Activated T-helper 1 cell treated with anti-CD3 and anti-CD28 coated beads, Interleukin-12 subunit alpha, Interleukin-12 subunit beta, Interleukin-2, Interleukin-4 antibody, amounts not matched to agents 30 ng/mL and 10 ng/mL and 1 ng/mL, durations not matched to agents 14 hours and 24 hours and 36 hours (primary cell): ENCODE measurements around the gene HDAC8. TPM values are rescaled to one million over a fixed set of nuclear protein-coding genes. Genes with fewer than 3 reads are reported as not detected.

ENCODE experiments used
- DNase-seq: peaks from one replicate; pipeline ENCODE4 v3.0.0; 2021; ENCODE audit warnings: low spot score
- H3K27ac Mint-ChIP-seq: one replicate; pipeline ENCODE4 v1.8.0; 2021; ENCODE audit warnings: mild to moderate bottlenecking, mixed read lengths
- H3K27me3 Mint-ChIP-seq: one replicate; pipeline ENCODE4 v1.8.0; 2022; ENCODE audit warnings: mild to moderate bottlenecking, moderate library complexity, mixed read lengths; ENCODE audit not compliant: insufficient read depth
- H3K36me3 Mint-ChIP-seq: one replicate; pipeline ENCODE4 v1.8.0; 2021; ENCODE audit warnings: low read depth, mixed read lengths
- H3K4me1 Mint-ChIP-seq: one replicate; pipeline ENCODE4 v1.8.0; 2021; ENCODE audit warnings: low read depth, mixed read lengths
- H3K4me3 Mint-ChIP-seq: one replicate; pipeline ENCODE4 v1.8.0; 2021; ENCODE audit warnings: mild to moderate bottlenecking, moderate library complexity, mixed read lengths
- H3K9me3 Mint-ChIP-seq: one replicate; pipeline ENCODE4 v1.8.0; 2021; ENCODE audit warnings: mixed read lengths
- intact Hi-C: fragments of 100-400 bp; cut with micrococcal nuclease; formaldehyde crosslinking; loops from one replicate; pipeline ENCODE4 v1.15.1; 2024
- total RNA-seq: library from RNA; stranded (reverse); gene quantifications from 2 replicates; pipeline ENCODE4 v1.2.3, GENCODE V29; 2022

HDAC8 gene
- total RNA-seq, 1 donor from 2014 or later, result 30.6 TPM

DNA sequence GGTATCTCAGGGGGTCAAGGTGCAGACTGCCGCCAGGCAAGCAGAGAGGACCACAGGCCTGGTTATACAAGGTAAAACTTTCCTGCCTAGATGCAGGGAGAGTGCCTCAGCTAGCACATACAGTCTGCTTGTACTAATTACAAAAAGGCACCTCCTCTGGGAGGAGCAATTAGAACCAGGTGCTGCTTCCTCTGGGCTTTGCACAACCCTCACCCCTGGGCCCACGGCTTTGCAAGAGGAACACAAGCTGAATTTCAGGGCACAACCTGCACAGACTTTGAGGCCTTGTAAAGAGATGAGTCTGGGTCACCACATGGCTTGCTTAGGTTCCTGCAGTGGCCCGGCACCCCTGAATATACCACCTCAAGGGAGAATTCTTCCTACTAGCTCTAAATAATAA is 257.8 kb downstream of the HDAC8 start:
- Mint-ChIP-seq H3K9me3 (no peaks in the 10 kb centered on the region), H3K27ac (no peak overlapping the region), H3K36me3 (no peaks in the 10 kb centered on the region), H3K4me3 (no peak overlapping the region), H3K27me3 (peaks cover 7% of the 10 kb centered on the region), H3K4me1 (no peaks in the 10 kb centered on the region)
- DNase-seq, result no peak
- intact Hi-C loops, result no loop called here

DNA sequence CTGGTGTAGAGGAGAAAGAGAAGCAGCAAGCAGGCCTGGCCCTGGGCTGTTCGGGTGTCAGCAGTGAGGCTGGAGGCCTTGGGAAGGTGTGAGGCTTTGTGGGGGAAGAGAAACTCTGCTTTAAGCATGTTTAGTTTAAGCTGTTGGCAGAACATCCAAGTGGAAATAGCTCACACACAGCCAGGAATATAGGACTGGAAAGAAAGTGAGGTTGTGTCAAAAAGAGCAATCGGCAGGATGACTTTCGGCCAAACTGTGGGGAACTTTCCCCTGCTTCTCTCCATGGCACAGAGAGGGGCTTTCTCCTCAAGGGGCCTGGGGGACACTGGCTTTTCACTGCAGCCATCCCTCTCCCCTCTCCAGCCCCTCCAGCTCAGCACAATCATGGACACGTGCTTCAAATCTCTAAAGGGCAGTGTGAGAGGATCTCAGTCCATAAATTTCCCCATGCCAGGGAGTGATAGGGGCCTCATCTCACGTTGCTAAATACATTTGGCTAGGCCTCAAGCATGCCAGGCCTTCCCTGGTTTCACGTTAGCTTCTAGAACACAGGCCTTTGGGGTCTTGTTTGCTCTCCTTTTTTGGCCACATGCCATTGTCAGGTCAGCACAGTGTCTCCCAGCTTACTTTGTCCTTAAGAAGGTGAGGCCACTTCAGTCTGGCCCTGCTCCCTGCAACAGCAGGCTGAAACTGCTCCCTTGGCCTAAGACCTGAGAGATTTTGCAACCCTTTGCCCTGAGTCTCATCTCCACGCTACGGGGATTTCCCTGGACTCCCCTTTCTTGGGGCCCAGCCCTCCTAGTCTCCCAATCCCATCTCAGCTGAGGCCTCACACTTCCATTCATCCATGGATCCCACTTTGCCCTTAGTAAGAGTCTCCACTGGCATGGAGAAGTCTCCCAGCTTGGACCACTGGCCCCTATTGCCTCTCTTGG is 258.7 kb downstream of the HDAC8 start:
- intact Hi-C loops, result no loop called here
- Mint-ChIP-seq H3K9me3 (no peaks in the 10 kb centered on the region), H3K4me1 (peaks cover 4% of the 10 kb centered on the region), H3K27ac (no peak overlapping the region), H3K27me3 (peaks cover 14% of the 10 kb centered on the region), H3K36me3 (no peaks in the 10 kb centered on the region), H3K4me3 (no peak overlapping the region)
- DNase-seq, result no peak

GRCh38 chrX:72312311-72312940 is 260.2 kb downstream of the HDAC8 start:
- Mint-ChIP-seq H3K9me3 (no peaks in the 10 kb centered on the region), H3K27me3 (peaks cover 26% of the 10 kb centered on the region), H3K27ac (no peak overlapping the region), H3K4me1 (peaks cover 17% of the 10 kb centered on the region), H3K4me3 (no peak overlapping the region), H3K36me3 (no peaks in the 10 kb centered on the region)
- no peak for DNase-seq
- intact Hi-C loops, result no loop called here

- intact Hi-C loops, result loop anchor here (2.0 to 5.0 kb wide), 3 partner anchors 39 to 403 kb away; partner anchors contain the start of gene PHKA1
- H3K27ac Mint-ChIP-seq, result no peak overlapping the region
These were observed 263.2 kb downstream of the HDAC8 start for GRCh38 chrX:72309297-72310071.

DNA sequence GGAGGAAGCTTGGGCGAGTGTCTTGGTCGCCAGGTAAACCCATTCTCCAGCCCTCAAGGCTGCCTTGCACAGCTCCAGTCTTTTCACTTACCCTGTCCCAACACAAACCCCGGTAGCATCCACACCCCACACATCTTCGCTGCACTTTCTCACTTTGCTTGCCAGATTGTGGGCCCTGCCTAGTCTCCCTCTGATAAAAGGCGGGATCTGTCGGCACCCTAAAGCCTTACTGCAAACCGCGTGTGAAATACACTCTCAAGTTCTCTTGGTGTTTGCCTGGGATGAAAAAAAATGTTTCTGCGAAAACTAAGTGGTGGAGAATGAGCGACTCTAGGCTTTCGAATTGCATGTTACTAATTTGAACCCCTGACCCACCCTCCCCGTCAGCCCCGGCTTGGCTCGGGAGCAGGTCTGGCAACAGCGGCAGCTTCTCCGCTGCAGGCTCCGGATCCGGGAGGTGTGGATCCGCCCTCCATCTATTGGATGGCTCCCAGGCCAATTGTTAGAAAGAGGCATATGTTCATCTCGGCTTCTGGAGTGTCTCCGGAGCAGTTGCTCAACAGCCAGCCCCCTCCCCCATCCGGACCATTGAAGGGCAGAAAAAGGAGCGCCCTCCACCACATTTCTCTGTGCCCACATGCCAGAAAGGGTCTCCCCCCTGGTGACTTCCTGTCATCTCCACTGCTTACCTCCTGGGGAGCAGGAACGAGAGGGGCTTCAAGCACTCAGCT is 263.9 kb downstream of the HDAC8 start:
- intact Hi-C loops, result loop anchor here (2.0 to 5.0 kb wide), 3 partner anchors 40 to 404 kb away; partner anchors contain the start of gene PHKA1
- Mint-ChIP-seq H3K36me3 (no peaks in the 10 kb centered on the region), H3K27me3 (peaks cover 46% of the 10 kb centered on the region), H3K4me1 (peaks cover 24% of the 10 kb centered on the region), H3K9me3 (no peaks in the 10 kb centered on the region), H3K27ac (no peak overlapping the region), H3K4me3 (peak overlapping the region; percentile 54)
- peak; percentile 10 for DNase-seq

More at GRCh38 chrX:72309297-72310071, 263.2 kb downstream of the HDAC8 start:
- peaks cover 39% of the 10 kb centered on the region for H3K27me3 Mint-ChIP-seq
- H3K4me1 Mint-ChIP-seq, result peaks cover 24% of the 10 kb centered on the region
- H3K9me3 Mint-ChIP-seq, result no peaks in the 10 kb centered on the region
- H3K36me3 Mint-ChIP-seq, result no peaks in the 10 kb centered on the region
- no peak for DNase-seq
- no peak overlapping the region for H3K4me3 Mint-ChIP-seq

- Mint-ChIP-seq H3K4me1 (peaks cover 24% of the 10 kb centered on the region), H3K9me3 (no peaks in the 10 kb centered on the region), H3K27me3 (peaks cover 52% of the 10 kb centered on the region), H3K4me3 (peak overlapping the region; percentile 54), H3K27ac (no peak overlapping the region), H3K36me3 (no peaks in the 10 kb centered on the region)
- intact Hi-C loops, result loop anchor here (2.0 to 5.0 kb wide), 3 partner anchors 41 to 404 kb away; partner anchors contain the start of gene PHKA1
- no peak for DNase-seq
These were observed 264.5 kb downstream of the HDAC8 start for GRCh38 chrX:72308209-72308565.

- H3K4me3 Mint-ChIP-seq, result peak overlapping the region; percentile 45
- peaks cover 54% of the 10 kb centered on the region for H3K27me3 Mint-ChIP-seq
- H3K27ac Mint-ChIP-seq, result no peak overlapping the region
- no peak for DNase-seq
- intact Hi-C loops, result loop anchor here (2.0 to 5.0 kb wide), 3 partner anchors 41 to 405 kb away; partner anchors contain the start of gene PHKA1
- H3K9me3 Mint-ChIP-seq, result no peaks in the 10 kb centered on the region
- peaks cover 24% of the 10 kb centered on the region for H3K4me1 Mint-ChIP-seq
- H3K36me3 Mint-ChIP-seq, result no peaks in the 10 kb centered on the region
These were observed 265.0 kb downstream of the HDAC8 start for GRCh38 chrX:72307646-72308051.

DNA sequence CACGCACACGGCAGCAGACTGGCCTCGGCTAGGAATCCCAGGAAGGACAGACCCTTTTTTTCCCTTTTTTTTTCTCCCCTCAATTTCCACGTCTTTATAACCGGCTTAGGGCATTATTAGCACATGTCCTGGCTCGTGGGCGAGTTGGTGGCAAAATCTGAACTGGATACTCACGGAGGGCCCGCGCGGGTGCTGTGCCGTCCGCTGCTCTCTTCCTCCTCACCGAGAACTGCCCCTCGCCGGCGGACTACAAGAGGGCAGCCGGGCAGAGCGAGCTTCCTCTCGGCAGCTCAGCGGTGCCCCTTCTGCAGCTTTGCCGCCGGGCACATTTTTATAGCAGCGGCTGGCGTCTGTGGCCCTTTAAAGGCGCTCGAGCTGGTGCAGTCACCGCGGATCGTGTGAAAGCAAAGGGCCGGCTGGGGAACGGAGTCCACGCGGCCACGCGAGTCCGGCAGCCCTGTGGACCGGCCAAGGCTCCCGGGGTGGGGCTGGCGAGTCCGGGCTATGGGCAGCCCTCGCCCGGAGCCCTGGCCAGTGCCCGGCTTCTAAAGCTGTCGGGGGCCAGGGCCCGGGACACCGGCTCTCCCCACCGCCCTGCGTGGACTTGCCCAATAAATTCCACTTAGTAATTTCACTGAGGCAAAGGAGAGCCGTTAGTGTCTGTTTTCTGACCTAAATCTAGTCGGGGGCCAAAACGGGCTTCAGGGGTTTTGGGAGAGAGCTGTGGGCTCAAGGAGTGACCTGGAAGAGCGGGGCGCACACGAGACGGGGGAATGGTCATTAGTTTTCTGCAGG is 265.6 kb downstream of the HDAC8 start:
- Mint-ChIP-seq H3K27me3 (peaks cover 57% of the 10 kb centered on the region), H3K36me3 (no peaks in the 10 kb centered on the region), H3K9me3 (no peaks in the 10 kb centered on the region), H3K4me3 (peak overlapping the region; percentile 83), H3K27ac (peak overlapping the region; percentile 44), H3K4me1 (peaks cover 24% of the 10 kb centered on the region)
- DNase-seq, result no peak
- intact Hi-C loops, result loop anchor here (5.0 kb wide), 2 partner anchors 315 to 405 kb away; partner anchors contain the start of gene PHKA1

DNA sequence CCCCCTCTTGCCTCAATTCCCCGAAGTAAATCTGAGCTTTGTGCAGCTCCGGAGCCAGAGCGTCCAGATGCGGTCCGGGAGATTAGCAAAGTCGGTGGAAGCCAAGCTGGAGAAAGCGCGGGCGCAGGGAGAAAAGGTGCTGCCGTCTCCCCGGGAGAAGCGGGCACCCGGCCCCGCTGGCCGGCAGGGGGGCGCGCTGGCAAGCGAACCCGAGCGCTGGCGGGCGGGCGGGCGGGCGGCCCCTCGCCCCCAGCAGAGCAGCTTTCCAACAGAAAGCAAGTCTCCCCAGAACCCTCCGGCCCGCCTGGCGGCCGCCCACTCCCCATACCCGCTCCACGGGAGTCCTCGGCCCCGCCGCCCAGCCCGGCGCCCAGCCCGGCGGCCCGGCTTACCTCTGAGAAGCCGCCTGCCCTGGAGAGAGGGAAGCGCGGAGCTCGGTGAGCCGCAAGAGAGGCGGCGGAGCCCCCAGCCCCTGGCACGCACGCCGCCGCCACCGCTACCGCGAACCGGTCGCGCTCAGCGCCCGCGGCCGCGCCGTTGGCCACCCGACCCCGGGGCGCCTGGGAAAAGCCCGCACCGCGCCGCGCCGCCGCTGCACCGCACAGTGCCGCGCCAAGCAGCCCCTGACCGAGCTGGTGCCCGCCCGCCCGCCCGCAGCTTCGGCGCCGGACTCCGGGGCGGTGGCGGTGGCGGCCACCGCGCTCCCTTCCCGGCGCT is 266.4 kb downstream of the HDAC8 start:
- H3K4me3 Mint-ChIP-seq, result peak overlapping the region; percentile 68
- H3K4me1 Mint-ChIP-seq, result peaks cover 24% of the 10 kb centered on the region

GRCh38 chrX:72305286-72306084 is 267.2 kb downstream of the HDAC8 start, which contains the start of gene CITED1:
Gene CITED1 (minus strand): TSS chrX:72305914. CDS start chrX:72302869, 3,045 bp downstream.
- H3K4me1 Mint-ChIP-seq, result peaks cover 24% of the 10 kb centered on the region
- H3K36me3 Mint-ChIP-seq, result no peaks in the 10 kb centered on the region
- no peak within 1 kb of the TSS for H3K27ac Mint-ChIP-seq
- intact Hi-C loops, result loop anchor here (5.0 kb wide), 2 partner anchors 317 to 407 kb away; partner anchors contain the start of gene PHKA1
- H3K9me3 Mint-ChIP-seq, result no peaks in the 10 kb centered on the region
- peaks cover 52% of the 10 kb centered on the region for H3K27me3 Mint-ChIP-seq
- H3K4me3 Mint-ChIP-seq, result peak within 1 kb of the TSS; percentile 83
- no peak for DNase-seq

More for the DNA sequence above, 266.4 kb downstream of the HDAC8 start:
- intact Hi-C loops, result loop anchor here (5.0 kb wide), 2 partner anchors 316 to 406 kb away; partner anchors contain the start of gene PHKA1
- no peaks in the 10 kb centered on the region for H3K9me3 Mint-ChIP-seq
- peaks cover 54% of the 10 kb centered on the region for H3K27me3 Mint-ChIP-seq
- H3K36me3 Mint-ChIP-seq, result no peaks in the 10 kb centered on the region
- H3K27ac Mint-ChIP-seq, result no peak overlapping the region
- DNase-seq, result no peak
